GM12872 (cell line): ENCODE data around the gene PACRG.

Experiments
- TF ChIP-seq, protein P1 (sequence below): IDR thresholded peaks from 3 replicates; pipeline ENCODE4 v1.5.1; 2011; ENCODE audit warnings: low read depth, mild to moderate bottlenecking, low read length, moderate library complexity; ENCODE audit not compliant: insufficient read depth

The PACRG gene

GRCh38 chr6:163310973-163311383 lies 583.2 kb downstream of the PACRG start:
- TF ChIP-seq, protein P1, sequence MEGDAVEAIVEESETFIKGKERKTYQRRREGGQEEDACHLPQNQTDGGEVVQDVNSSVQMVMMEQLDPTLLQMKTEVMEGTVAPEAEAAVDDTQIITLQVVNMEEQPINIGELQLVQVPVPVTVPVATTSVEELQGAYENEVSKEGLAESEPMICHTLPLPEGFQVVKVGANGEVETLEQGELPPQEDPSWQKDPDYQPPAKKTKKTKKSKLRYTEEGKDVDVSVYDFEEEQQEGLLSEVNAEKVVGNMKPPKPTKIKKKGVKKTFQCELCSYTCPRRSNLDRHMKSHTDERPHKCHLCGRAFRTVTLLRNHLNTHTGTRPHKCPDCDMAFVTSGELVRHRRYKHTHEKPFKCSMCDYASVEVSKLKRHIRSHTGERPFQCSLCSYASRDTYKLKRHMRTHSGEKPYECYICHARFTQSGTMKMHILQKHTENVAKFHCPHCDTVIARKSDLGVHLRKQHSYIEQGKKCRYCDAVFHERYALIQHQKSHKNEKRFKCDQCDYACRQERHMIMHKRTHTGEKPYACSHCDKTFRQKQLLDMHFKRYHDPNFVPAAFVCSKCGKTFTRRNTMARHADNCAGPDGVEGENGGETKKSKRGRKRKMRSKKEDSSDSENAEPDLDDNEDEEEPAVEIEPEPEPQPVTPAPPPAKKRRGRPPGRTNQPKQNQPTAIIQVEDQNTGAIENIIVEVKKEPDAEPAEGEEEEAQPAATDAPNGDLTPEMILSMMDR, result no peak

DNA sequence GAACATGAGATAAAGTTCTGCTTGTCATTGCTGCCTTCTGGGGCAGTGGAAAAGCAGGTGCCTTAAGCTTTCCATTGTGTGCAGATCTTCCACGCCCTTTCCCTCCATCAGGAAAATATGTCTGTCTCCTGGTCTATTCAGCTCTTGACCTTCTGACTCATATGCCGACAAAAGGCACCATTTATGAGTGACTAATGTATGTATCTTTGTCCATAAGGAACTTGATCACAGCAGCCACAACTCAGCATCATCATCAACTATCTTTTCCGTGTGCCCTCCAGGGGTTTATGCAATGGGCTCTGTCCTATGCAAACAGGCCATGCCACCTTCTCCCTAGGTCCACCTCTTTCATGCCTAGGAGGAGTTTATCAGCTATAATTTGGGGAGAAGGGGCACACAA lies 584.1 kb downstream of the PACRG start:
- TF ChIP-seq, protein P1, result no peak

DNA sequence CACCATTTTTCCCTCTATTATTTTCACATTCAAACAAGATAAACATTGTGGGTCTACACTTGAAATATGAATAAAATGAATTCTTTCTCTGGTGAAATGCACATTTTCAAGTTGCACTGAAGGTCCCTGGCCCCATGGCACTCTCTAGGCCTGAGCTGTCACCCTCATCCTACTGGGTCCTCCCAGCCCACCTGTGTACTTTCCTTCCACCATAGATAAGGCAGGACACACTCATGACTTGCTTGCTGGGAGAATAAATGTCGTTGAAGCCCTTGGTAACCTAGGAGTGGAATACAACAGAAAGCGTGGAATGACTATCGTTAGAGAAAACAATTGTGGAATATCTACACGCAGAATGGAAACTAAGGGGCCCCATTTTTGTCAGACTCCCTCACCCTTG lies 585.8 kb downstream of the PACRG start:
- TF ChIP-seq, protein P1, result no peak

DNA sequence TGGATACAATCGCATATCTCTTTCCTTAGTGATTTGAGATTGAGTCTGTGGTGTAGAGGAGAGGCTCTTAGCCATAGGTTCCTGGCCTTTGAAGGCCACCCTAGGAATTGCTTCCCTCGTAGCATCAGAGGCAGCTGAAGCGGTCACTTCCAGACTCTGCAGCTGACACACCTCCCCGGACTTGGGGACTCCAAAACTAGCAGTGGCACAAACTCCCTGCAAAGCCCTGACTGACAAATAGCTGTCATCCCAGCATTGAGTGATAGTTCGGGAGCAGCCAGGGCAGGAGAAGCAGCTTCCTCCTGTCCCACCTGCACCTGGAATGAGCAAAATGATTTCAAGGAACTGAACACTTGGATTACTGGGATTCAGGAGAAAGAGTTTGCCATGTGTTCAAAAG lies 586.2 kb downstream of the PACRG start:
- TF ChIP-seq, protein P1, result no peak

GRCh38 chr6:163314791-163315470 lies 587.2 kb downstream of the PACRG start:
- TF ChIP-seq, protein P1, result no peak

- TF ChIP-seq, protein P1, result no peak
Observed at GRCh38 chr6:163318071-163318786, 590.5 kb downstream of the PACRG start.

GRCh38 chr6:163319609-163320366 lies 592.0 kb downstream of the PACRG start:
- TF ChIP-seq, protein P1, result no peak
